ENCODE results near the gene TXNDC8. TPM values are rescaled to one million over a fixed set of nuclear protein-coding genes. Genes with fewer than 3 reads are reported as not detected.

The TXNDC8 gene
- polyA plus RNA-seq, 1 donor from 2014 or later: not detected

DNA sequence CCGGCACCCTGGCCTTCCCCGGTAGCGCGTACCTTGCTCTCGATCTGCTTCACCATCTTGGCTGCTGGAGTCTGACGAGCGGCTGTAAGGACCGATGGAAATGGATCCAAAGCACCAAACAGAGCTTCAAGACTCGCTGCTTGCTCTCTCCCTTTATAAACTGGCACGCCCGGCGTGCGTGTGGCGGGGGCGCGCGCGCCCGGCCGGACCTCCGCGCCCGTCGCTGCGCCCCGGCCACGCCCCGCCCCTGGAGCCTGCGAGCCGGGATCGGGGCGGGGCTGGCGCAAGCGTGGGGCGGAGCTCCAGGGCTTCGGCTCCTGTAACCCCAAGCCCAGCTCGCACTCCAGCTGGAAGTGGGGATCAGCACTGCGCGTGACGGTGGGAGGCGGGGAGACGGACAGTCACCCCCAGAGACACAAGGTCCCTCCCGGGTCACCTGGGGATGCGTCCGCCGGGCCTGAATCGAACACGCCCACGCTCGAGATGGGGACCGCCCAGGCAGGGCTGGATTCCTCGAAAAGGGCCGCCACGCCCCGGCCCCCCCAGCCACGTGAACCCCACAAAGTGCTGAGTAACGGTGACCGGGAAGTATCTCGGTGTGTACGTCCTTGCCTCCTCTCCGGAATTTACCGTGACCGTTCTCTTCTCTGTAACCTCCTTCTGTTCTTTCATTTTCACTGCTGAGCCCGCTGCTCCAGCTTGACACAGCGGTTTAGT is 81.1 kb downstream of the TXNDC8 start, which contains the start of gene TXN:
Gene TXN, minus strand, starts transcription at position 128 of the 717 bp plus-strand sequence. Its CDS starts 72 bp downstream, at position 56.
- peak within 1 kb of the TSS; percentile 89 for H3K4me2 ChIP-seq (ENCODE audit: low read length)
- no peaks in the 10 kb centered on the region for H3K36me3 ChIP-seq (ENCODE audit: insufficient read depth, low read length)
- TF ChIP-seq, protein P1, sequence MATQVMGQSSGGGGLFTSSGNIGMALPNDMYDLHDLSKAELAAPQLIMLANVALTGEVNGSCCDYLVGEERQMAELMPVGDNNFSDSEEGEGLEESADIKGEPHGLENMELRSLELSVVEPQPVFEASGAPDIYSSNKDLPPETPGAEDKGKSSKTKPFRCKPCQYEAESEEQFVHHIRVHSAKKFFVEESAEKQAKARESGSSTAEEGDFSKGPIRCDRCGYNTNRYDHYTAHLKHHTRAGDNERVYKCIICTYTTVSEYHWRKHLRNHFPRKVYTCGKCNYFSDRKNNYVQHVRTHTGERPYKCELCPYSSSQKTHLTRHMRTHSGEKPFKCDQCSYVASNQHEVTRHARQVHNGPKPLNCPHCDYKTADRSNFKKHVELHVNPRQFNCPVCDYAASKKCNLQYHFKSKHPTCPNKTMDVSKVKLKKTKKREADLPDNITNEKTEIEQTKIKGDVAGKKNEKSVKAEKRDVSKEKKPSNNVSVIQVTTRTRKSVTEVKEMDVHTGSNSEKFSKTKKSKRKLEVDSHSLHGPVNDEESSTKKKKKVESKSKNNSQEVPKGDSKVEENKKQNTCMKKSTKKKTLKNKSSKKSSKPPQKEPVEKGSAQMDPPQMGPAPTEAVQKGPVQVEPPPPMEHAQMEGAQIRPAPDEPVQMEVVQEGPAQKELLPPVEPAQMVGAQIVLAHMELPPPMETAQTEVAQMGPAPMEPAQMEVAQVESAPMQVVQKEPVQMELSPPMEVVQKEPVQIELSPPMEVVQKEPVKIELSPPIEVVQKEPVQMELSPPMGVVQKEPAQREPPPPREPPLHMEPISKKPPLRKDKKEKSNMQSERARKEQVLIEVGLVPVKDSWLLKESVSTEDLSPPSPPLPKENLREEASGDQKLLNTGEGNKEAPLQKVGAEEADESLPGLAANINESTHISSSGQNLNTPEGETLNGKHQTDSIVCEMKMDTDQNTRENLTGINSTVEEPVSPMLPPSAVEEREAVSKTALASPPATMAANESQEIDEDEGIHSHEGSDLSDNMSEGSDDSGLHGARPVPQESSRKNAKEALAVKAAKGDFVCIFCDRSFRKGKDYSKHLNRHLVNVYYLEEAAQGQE (IDR thresholded peaks at IDR 0.05; ENCODE audit: borderline replicate concordance): peak; percentile 25
- no peak for TF ChIP-seq EP300 (conservative IDR thresholded peaks at IDR 0.05; ENCODE audit: poor library complexity, severe bottlenecking)
- TF ChIP-seq, protein P2, sequence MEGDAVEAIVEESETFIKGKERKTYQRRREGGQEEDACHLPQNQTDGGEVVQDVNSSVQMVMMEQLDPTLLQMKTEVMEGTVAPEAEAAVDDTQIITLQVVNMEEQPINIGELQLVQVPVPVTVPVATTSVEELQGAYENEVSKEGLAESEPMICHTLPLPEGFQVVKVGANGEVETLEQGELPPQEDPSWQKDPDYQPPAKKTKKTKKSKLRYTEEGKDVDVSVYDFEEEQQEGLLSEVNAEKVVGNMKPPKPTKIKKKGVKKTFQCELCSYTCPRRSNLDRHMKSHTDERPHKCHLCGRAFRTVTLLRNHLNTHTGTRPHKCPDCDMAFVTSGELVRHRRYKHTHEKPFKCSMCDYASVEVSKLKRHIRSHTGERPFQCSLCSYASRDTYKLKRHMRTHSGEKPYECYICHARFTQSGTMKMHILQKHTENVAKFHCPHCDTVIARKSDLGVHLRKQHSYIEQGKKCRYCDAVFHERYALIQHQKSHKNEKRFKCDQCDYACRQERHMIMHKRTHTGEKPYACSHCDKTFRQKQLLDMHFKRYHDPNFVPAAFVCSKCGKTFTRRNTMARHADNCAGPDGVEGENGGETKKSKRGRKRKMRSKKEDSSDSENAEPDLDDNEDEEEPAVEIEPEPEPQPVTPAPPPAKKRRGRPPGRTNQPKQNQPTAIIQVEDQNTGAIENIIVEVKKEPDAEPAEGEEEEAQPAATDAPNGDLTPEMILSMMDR (IDR thresholded peaks at IDR 0.05; ENCODE audit: poor library complexity, severe bottlenecking): no peak
- TF ChIP-seq EZH2 (IDR thresholded peaks at IDR 0.05; ENCODE audit: borderline replicate concordance, insufficient read depth, low read length, poor library complexity, severe bottlenecking): no peak
- TF ChIP-seq MXI1 (conservative IDR thresholded peaks at IDR 0.05; ENCODE audit: poor library complexity, severe bottlenecking): peak; percentile 54
- no peak for TF ChIP-seq RAD21 (conservative IDR thresholded peaks at IDR 0.05)
- peak; percentile 49 for TF ChIP-seq TAF1 (IDR thresholded peaks at IDR 0.05; ENCODE audit: low read depth)
- TF ChIP-seq SMC3 (conservative IDR thresholded peaks at IDR 0.05; ENCODE audit: poor library complexity): no peak
- TF ChIP-seq POLR2AphosphoS5 (IDR thresholded peaks at IDR 0.05): peak; percentile 74
- no peaks in the 10 kb centered on the region for H4K20me1 ChIP-seq (ENCODE audit: insufficient read depth)
- no peaks in the 10 kb centered on the region for H3K9me2 ChIP-seq (ENCODE audit: insufficient read depth, low read length)
- peaks cover 32% of the 10 kb centered on the region for H3K79me2 ChIP-seq (replicated peaks; ENCODE audit: insufficient read depth, low read length)
- H3K9me3 ChIP-seq (ENCODE audit: low read length): no peaks in the 10 kb centered on the region
- peak within 1 kb of the TSS; percentile 96 for H3K4me3 ChIP-seq (ENCODE audit: low read length)
- H3K27me3 ChIP-seq (ENCODE audit: insufficient read depth, low read depth, low read length): peaks cover 2% of the 10 kb centered on the region
- peak within 1 kb of the TSS; percentile 83 for H3K9ac ChIP-seq (ENCODE audit: low read length)
- H3K27ac ChIP-seq (ENCODE audit: low read length): peak within 1 kb of the TSS; percentile 66
- H3F3A ChIP-seq (ENCODE audit: insufficient read depth, low read length, poor library complexity, severe bottlenecking): no peaks in the 10 kb centered on the region
- H2AFZ ChIP-seq (ENCODE audit: low read depth, low read length): peak within 1 kb of the TSS; percentile 47

DNA sequence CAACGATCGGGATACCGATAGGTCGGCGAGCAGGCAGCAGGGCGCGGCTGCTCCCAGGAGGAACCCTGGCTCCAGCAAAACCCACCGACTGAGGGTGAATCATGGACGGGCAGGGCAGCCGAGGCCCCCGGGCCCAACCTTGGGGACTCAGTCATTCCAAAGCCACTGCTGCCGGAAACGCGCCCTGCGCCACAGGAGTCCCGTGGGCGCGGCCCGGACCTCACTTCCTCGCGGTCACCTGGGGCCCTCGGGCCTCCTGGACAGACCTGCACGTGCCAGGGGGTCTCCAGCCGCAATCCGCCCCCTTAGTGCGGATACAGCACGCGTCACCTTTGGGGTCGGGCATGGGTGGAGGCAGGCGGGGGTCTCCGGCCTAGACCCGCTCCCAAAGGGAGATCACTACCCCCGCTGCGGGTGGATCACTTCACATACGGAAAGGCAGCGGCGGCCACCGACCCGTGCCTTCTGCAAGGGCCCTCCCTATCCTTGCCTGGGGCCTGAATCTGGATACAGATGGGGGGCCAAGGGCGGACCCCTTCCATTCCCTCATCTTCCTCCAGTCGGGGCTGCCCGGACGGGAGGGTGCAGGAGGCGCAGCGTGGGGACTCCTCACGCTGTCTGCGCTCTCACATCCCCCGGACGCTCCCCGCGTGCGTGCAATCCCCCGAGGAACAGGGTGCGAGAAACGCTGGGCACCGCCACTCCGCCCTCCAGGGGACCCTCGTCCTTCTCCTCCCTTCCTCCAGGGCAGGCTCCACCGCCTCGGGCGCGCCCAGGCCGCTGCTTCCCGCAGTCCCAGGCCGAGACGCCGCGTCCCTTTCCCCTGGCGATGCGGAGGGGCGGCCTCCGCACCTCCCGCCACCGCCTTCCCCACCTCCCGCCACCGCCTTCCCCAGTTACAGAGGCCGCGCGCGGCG is 81.9 kb downstream of the TXNDC8 start:
- peak overlapping the region; percentile 89 for H3K4me2 ChIP-seq (ENCODE audit: low read length)
- peak overlapping the region; percentile 66 for H3K27ac ChIP-seq (ENCODE audit: low read length)
- H3F3A ChIP-seq (ENCODE audit: insufficient read depth, low read length, poor library complexity, severe bottlenecking): no peaks in the 10 kb centered on the region
- no peaks in the 10 kb centered on the region for H3K9me3 ChIP-seq (ENCODE audit: low read length)
- H2AFZ ChIP-seq (ENCODE audit: low read depth, low read length): peak overlapping the region; percentile 47
- no peaks in the 10 kb centered on the region for H4K20me1 ChIP-seq (ENCODE audit: insufficient read depth)
- peak overlapping the region; percentile 83 for H3K9ac ChIP-seq (ENCODE audit: low read length)
- H3K27me3 ChIP-seq (ENCODE audit: insufficient read depth, low read depth, low read length): peaks cover 2% of the 10 kb centered on the region
- no peaks in the 10 kb centered on the region for H3K9me2 ChIP-seq (ENCODE audit: insufficient read depth, low read length)
- H3K4me3 ChIP-seq (ENCODE audit: low read length): peak overlapping the region; percentile 96
- H3K36me3 ChIP-seq (ENCODE audit: insufficient read depth, low read length): no peaks in the 10 kb centered on the region
- TF ChIP-seq RAD21 (conservative IDR thresholded peaks at IDR 0.05) (no peak), EP300 (conservative IDR thresholded peaks at IDR 0.05; ENCODE audit: poor library complexity, severe bottlenecking) (no peak), EZH2 (IDR thresholded peaks at IDR 0.05; ENCODE audit: borderline replicate concordance, insufficient read depth, low read length, poor library complexity, severe bottlenecking) (no peak), MXI1 (conservative IDR thresholded peaks at IDR 0.05; ENCODE audit: poor library complexity, severe bottlenecking) (peak; percentile 36), TAF1 (IDR thresholded peaks at IDR 0.05; ENCODE audit: low read depth) (no peak), SMC3 (conservative IDR thresholded peaks at IDR 0.05; ENCODE audit: poor library complexity) (no peak), POLR2AphosphoS5 (IDR thresholded peaks at IDR 0.05) (no peak)
- TF ChIP-seq, protein P2 (IDR thresholded peaks at IDR 0.05; ENCODE audit: poor library complexity, severe bottlenecking): no peak
- TF ChIP-seq, protein P1 (IDR thresholded peaks at IDR 0.05; ENCODE audit: borderline replicate concordance): no peak
- peaks cover 32% of the 10 kb centered on the region for H3K79me2 ChIP-seq (replicated peaks; ENCODE audit: insufficient read depth, low read length)

Data from neural cell (in vitro differentiated cells).